ENCODE measurements around the gene POLR2A. TPM values are rescaled to one million over a fixed set of nuclear protein-coding genes. Genes with fewer than 3 reads are reported as not detected.

POLR2A gene
- total and polyA plus RNA-seq, 2 of the 4 experiments (the other 2 are of a cell fraction) = 54.0 to 56.6 TPM

- TF ChIP-seq, protein P1, sequence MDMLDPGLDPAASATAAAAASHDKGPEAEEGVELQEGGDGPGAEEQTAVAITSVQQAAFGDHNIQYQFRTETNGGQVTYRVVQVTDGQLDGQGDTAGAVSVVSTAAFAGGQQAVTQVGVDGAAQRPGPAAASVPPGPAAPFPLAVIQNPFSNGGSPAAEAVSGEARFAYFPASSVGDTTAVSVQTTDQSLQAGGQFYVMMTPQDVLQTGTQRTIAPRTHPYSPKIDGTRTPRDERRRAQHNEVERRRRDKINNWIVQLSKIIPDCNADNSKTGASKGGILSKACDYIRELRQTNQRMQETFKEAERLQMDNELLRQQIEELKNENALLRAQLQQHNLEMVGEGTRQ (IDR thresholded peaks at IDR 0.05; ENCODE audit: low read depth, low read length) = no peak; the same call in 1 of the 2 replicates
- TF ChIP-seq BHLHE40 (IDR thresholded peaks at IDR 0.05; ENCODE audit: low read depth, low read length) (peak; percentile 22; the same call in 1 of the 2 replicates), MXI1 (IDR thresholded peaks at IDR 0.05; ENCODE audit: borderline replicate concordance, low read depth, low read length) (peak; percentile 97)
Measured at GRCh38 chr17:7477392-7478275, 6.5 kb upstream of the POLR2A start (continued).
